GM12864 (cell line): Measurements from ENCODE around the gene PRC1.
A peak's percentile ranks its signal among the peaks of the same experiment; 100 is the strongest.

Source experiments
- DNase-seq: peaks from one replicate; pipeline ENCODE4 v3.0.0-alpha.2; 2011; ENCODE audit warnings: low read depth
- H3K4me3 ChIP-seq: 2 replicates; pipeline ENCODE4 v1.5.1; 2011; ENCODE audit warnings: mild to moderate bottlenecking, low read depth, low read length, control low read depth
- CTCF ChIP-seq: IDR thresholded peaks from 2 replicates; pipeline ENCODE4 v1.5.1; 2011; ENCODE audit warnings: low read depth, mild to moderate bottlenecking, moderate library complexity, low read length, control low read depth, inconsistent platforms; ENCODE audit errors: missing control alignments

PRC1 gene

GRCh38 chr15:90989040-90989768 lies 5.1 kb downstream of the PRC1 start:
- peak overlapping the region; percentile 3; the same call in 1 of the 2 replicates for H3K4me3 ChIP-seq
- TF ChIP-seq CTCF, result no peak
- DNase-seq, result no peak

GRCh38 chr15:90988296-90988695 lies 6.0 kb downstream of the PRC1 start:
- no peak for DNase-seq
- TF ChIP-seq CTCF, result no peak
- H3K4me3 ChIP-seq, result peak overlapping the region; percentile 47

GRCh38 chr15:90987561-90988141 lies 6.7 kb downstream of the PRC1 start:
- no peak for DNase-seq

GRCh38 chr15:90986790-90987507 lies 7.4 kb downstream of the PRC1 start:
- DNase-seq, result no peak
- H3K4me3 ChIP-seq, result peak overlapping the region; percentile 30
- no peak for TF ChIP-seq CTCF

More at GRCh38 chr15:90987561-90988141, 6.7 kb downstream of the PRC1 start:
- H3K4me3 ChIP-seq, result peak overlapping the region; percentile 3; the same call in 1 of the 2 replicates
- no peak for TF ChIP-seq CTCF

- DNase-seq, result no peak
- H3K4me3 ChIP-seq, result no peak overlapping the region
- no peak for TF ChIP-seq CTCF
These were observed 12.2 kb downstream of the PRC1 start for GRCh38 chr15:90982135-90982534.

- peak; percentile 60 for DNase-seq
- H3K4me3 ChIP-seq, result no peak overlapping the region
- peak; percentile 21 for TF ChIP-seq CTCF
These were observed 12.7 kb downstream of the PRC1 start for GRCh38 chr15:90981681-90982080.
